ENCODE data around the gene FKBP15.
"Not testable (repeated sequence)": the region's sequence is repeated elsewhere in the genome, so short reads cannot be mapped to it uniquely, and the experiment has no call there.

Gene FKBP15
- 63.8 to 72.8 (median 72.7) reads per million in 3 experiments for total RNA-seq

GRCh38 chr9:113221003-113221799, at the start of gene FKBP15, which contains the start of gene SLC31A1:
FKBP15 (minus strand) TSS chr9:113221277; CDS start chr9:113221243, 34 bp downstream.
SLC31A1 (plus strand) TSS chr9:113221544; CDS start chr9:113256149, 34,605 bp downstream.
- peak; percentile 97 for DNase-seq

- no peak for DNase-seq
Measured at GRCh38 chr9:113269871-113270270, 48.8 kb upstream of the FKBP15 start.

- DNase-seq: no peak
Measured at GRCh38 chr9:113269355-113269754, 48.3 kb upstream of the FKBP15 start.

GRCh38 chr9:113267911-113268566, 47.0 kb upstream of the FKBP15 start:
- no peak for DNase-seq

- DNase-seq: no peak
Measured at GRCh38 chr9:113266174-113266573, 45.1 kb upstream of the FKBP15 start.

- DNase-seq: no peak
Measured at GRCh38 chr9:113261917-113262671, 41.0 kb upstream of the FKBP15 start.

GRCh38 chr9:113258282-113258681, 37.2 kb upstream of the FKBP15 start:
- DNase-seq: no peak

- no peak for DNase-seq
Measured at GRCh38 chr9:113257863-113258262, 36.8 kb upstream of the FKBP15 start.

GRCh38 chr9:113255438-113255837, 34.4 kb upstream of the FKBP15 start:
- no peak for DNase-seq

- DNase-seq: no peak
Measured at GRCh38 chr9:113254991-113255390, 33.9 kb upstream of the FKBP15 start.

GRCh38 chr9:113250807-113251206, 29.7 kb upstream of the FKBP15 start:
- DNase-seq: no peak

GRCh38 chr9:113249661-113250060, 28.6 kb upstream of the FKBP15 start:
- DNase-seq: not testable (repeated sequence)

- DNase-seq: no peak
Measured at GRCh38 chr9:113247640-113248039, 26.6 kb upstream of the FKBP15 start.

- no peak for DNase-seq
Measured at GRCh38 chr9:113246928-113247327, 25.9 kb upstream of the FKBP15 start.

GRCh38 chr9:113245894-113246293, 24.8 kb upstream of the FKBP15 start:
- DNase-seq: no peak

GRCh38 chr9:113244556-113244955, 23.5 kb upstream of the FKBP15 start:
- DNase-seq: no peak

- no peak for DNase-seq
Measured at GRCh38 chr9:113241161-113241560, 20.1 kb upstream of the FKBP15 start.

- DNase-seq: no peak
Measured at GRCh38 chr9:113238859-113239232, 17.8 kb upstream of the FKBP15 start.

GRCh38 chr9:113238202-113238858, 17.3 kb upstream of the FKBP15 start:
- no peak for DNase-seq

- DNase-seq: no peak
Measured at GRCh38 chr9:113237026-113237425, 15.9 kb upstream of the FKBP15 start.

- not testable (repeated sequence) for DNase-seq
Measured at GRCh38 chr9:113235701-113236255, 14.7 kb upstream of the FKBP15 start.

GRCh38 chr9:113231701-113232100, 10.6 kb upstream of the FKBP15 start:
- DNase-seq: no peak

Data from central memory CD4-positive, alpha-beta T cell (primary cell).